Measurements from ENCODE around the gene PHACTR1.

Gene PHACTR1

DNA sequence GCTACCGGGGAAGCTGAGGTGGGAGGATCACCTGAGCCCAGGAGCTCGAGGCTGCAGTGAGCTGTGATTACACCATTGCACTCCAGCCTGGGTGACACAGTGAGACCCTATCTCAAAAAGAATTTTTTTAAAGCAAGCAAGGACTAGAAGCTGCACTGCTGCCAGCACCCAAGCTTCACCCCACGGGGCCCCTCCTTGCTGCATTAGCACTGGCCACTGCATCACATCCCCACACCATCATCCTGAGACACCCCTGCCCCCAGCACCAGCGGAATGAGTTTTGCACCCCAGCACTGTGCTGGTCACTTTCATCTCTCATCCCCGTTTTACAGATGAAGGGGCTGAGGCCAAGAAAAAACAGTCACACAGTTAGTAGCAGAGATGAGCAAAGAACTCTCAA is 580.8 kb downstream of the PHACTR1 start:
- H3K4me3 ChIP-seq (ENCODE audit: low read depth, low read length), result no peak overlapping the region
- DNase-seq (ENCODE audit: low read depth), result no peak
- in situ Hi-C loops (cut with HindIII; ENCODE audit: low sequenced_read_pairs), result no loop called here
- TF ChIP-seq, protein P1, sequence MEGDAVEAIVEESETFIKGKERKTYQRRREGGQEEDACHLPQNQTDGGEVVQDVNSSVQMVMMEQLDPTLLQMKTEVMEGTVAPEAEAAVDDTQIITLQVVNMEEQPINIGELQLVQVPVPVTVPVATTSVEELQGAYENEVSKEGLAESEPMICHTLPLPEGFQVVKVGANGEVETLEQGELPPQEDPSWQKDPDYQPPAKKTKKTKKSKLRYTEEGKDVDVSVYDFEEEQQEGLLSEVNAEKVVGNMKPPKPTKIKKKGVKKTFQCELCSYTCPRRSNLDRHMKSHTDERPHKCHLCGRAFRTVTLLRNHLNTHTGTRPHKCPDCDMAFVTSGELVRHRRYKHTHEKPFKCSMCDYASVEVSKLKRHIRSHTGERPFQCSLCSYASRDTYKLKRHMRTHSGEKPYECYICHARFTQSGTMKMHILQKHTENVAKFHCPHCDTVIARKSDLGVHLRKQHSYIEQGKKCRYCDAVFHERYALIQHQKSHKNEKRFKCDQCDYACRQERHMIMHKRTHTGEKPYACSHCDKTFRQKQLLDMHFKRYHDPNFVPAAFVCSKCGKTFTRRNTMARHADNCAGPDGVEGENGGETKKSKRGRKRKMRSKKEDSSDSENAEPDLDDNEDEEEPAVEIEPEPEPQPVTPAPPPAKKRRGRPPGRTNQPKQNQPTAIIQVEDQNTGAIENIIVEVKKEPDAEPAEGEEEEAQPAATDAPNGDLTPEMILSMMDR (IDR thresholded peaks at IDR 0.05; ENCODE audit: low read depth, low read length, missing control alignments), result no peak

DNA sequence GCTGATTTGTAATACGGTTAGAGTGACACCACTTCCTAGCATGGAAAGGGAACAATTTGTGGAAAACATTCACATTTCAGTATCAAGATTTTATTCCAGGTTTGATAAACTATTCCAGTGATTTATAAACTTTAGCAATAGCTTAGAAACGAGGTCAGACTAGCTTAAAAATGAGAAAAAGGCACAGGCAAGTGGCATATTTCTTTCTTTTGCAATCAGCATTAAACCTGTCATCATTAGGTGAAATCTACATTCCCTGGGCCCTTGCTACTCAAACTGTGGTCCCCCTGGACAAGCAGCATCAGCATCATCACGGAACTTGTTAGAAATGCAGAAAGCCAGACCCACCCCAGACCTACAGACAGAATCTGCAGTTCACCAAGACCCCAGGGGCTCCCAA is 581.9 kb downstream of the PHACTR1 start:
- in situ Hi-C loops (cut with HindIII; ENCODE audit: low sequenced_read_pairs), result no loop called here
- no peak overlapping the region for H3K4me3 ChIP-seq (ENCODE audit: low read depth, low read length)
- TF ChIP-seq, protein P1 (IDR thresholded peaks at IDR 0.05; ENCODE audit: low read depth, low read length, missing control alignments), result no peak
- DNase-seq (ENCODE audit: low read depth), result no peak

DNA sequence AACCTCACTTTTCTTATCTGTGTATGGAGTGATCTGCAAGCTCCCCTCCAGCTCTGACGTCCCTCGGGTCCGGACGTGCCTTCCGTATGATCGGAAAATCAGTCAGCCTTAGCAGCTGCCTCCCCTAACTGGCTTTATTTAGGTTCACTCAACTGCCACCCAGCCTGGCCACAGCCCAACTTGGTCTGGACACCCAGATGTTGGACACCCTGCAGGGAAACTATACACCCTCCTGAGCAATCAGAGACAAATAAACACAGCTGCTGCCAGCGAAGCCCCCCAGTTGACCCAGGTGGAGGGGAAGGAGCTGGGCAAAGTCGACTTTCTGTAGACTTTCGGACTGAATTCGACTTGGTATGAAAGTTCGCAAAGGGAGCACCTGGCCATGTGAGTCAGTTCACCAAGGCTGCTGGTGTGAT is 582.8 kb downstream of the PHACTR1 start:
- TF ChIP-seq, protein P1 (IDR thresholded peaks at IDR 0.05; ENCODE audit: low read depth, low read length, missing control alignments), result no peak
- in situ Hi-C loops (cut with HindIII; ENCODE audit: low sequenced_read_pairs), result no loop called here
- DNase-seq (ENCODE audit: low read depth), result no peak
- H3K4me3 ChIP-seq (ENCODE audit: low read depth, low read length), result no peak overlapping the region

DNA sequence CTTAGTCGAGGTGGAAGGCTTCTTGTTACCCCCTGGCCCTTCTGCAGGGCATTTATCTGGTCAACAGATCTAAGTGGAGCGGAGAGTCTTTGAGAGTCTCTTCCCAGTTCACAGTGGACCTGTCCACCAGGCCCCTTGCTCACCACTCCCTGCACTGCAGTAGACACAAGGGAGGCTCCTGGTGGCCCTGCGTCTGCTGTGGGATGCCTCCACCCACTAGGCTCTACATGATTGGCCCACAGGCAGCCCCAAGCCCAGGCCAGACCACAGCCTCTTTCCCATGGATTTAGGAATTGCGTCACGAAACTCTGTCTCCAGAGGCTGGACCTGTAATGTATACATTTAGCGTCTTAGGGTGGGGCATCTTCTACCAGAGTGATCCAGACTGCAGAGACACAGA is 583.4 kb downstream of the PHACTR1 start:
- H3K4me3 ChIP-seq (ENCODE audit: low read depth, low read length), result no peak overlapping the region
- in situ Hi-C loops (cut with HindIII; ENCODE audit: low sequenced_read_pairs), result no loop called here
- no peak for DNase-seq (ENCODE audit: low read depth)
- TF ChIP-seq, protein P1 (IDR thresholded peaks at IDR 0.05; ENCODE audit: low read depth, low read length, missing control alignments), result no peak

DNA sequence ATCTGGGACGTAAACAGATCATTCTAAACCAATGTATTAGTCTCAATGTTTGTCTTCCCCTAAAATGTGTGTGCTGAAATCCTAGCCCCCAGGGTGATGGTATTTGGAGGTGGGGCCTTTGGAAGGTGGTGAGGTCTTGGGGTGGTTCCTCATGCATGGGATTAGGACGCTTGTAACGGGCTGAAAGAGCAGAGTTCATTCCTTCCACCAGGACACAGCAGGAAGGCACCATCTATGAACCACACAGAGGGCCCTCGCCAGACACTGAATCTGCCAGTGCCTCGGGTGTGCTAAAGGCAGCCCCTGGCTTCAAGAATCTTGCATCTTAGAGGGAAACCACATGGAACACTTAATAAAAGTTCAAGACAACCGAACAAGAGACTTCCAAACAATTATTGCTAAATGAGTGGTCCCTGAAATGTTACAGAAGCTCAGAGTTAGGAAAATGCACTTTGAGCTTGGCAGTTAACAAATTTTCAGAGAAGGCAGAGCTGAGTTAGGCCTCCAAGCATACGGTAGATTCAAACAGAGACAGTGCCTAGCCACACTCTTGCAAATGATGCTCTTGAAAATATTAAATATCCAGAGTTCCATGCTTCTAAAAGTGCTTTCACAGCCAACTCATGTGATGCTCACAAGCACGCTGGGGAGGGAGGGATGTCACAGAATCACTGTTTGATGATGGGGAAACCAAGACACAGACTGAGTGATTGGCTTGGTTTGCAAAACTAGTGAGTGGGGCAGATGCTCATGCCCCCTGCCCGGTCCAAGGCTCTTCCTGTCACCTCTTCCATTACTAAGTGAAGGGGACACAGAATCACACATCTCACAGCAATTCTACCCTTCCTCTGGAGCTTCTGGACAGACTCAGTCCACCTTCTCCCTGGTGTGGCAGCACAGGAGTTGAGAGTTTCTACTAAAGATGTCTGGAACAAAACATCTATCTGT is 584.4 kb downstream of the PHACTR1 start:
- TF ChIP-seq, protein P1 (IDR thresholded peaks at IDR 0.05; ENCODE audit: low read depth, low read length, missing control alignments), result no peak
- H3K4me3 ChIP-seq (ENCODE audit: low read depth, low read length), result no peak overlapping the region
- DNase-seq (ENCODE audit: low read depth), result no peak
- in situ Hi-C loops (cut with HindIII; ENCODE audit: low sequenced_read_pairs), result no loop called here

DNA sequence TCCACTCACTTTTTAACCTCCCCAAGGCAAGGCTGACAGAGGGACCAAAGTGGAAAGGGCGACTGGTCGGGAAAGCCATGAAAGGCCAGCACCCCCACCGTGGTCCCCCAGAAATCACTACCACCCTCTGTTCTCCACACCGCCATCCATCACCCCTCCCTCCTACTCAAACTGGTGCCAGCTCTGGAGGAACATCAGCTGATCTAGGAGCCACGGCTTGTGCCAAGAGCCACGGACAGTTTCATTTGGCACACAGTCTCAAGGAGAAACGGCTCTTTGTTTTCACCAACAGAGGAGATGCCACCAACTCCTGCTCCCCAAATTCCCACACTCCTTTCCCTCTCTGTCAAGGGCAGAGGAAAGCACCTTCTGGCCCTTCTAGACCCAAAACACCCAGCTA is 585.7 kb downstream of the PHACTR1 start:
- in situ Hi-C loops (cut with HindIII; ENCODE audit: low sequenced_read_pairs), result no loop called here
- H3K4me3 ChIP-seq (ENCODE audit: low read depth, low read length), result no peak overlapping the region
- TF ChIP-seq, protein P1 (IDR thresholded peaks at IDR 0.05; ENCODE audit: low read depth, low read length, missing control alignments), result no peak
- DNase-seq (ENCODE audit: low read depth), result no peak
